Gastroesophageal sphincter (tissue), 4 donors: Measurements from ENCODE around the gene ANAPC16. TPM values are rescaled to one million over a fixed set of nuclear protein-coding genes. Genes with fewer than 3 reads are reported as not detected.

Source experiments
- ATAC-seq: fragments of 150-250 bp; one replicate; pipeline ENCODE4 v1.9.1; 2016; ENCODE audit warnings: mild to moderate bottlenecking, moderate library complexity
- H3K27ac ChIP-seq, 4 donors: fragments of 200-600 bp; sonication (generic) in 3 of 4; 1 replicate in 3 of 4; 2 replicates in 1 of 4; pipeline ENCODE4 v1.5.1; 2016 to 2019
- H3K27me3 ChIP-seq: fragments of 200-600 bp; sonication (generic); one replicate; pipeline ENCODE4 v1.5.1; 2019
- H3K36me3 ChIP-seq, 2 donors: fragments of 200-600 bp; sonication (generic); one replicate each; pipeline ENCODE4 v1.5.1; 2019; ENCODE audit warnings: control low read depth in 1 of 2
- H3K4me1 ChIP-seq, 3 donors: fragments of 200-600 bp; sonication (generic); 1 replicate in 2 of 3; 2 replicates in 1 of 3; pipeline ENCODE4 v1.5.1; 2016 to 2019; ENCODE audit warnings: control low read depth in 2 of 3
- H3K4me3 ChIP-seq, 2 donors: fragments of 200-600 bp; sonication (generic); one replicate each; pipeline ENCODE4 v1.5.1; 2019; ENCODE audit warnings: mild to moderate bottlenecking in 1 of 2, moderate library complexity in 1 of 2
- H3K9me3 ChIP-seq, 3 donors: fragments of 200-600 bp; sonication (generic); one replicate each; pipeline ENCODE4 v1.5.1; 2017 to 2019; ENCODE audit warnings: control low read depth in 2 of 3
- CTCF ChIP-seq, 4 experiments: fragments of 200-600 bp in 2 of 4; fragments of 450-650 bp in 2 of 4; sonication (generic) in 1 of 4; IDR thresholded peaks; one replicate each; pipeline ENCODE4 v1.5.1; 2017 to 2019; ENCODE audit warnings: antibody characterized with exemption in 4 of 4, mild to moderate bottlenecking in 2 of 4, moderate library complexity in 2 of 4
- EP300 ChIP-seq: sonication (generic); formaldehyde crosslinking; IDR thresholded peaks from one replicate; pipeline ENCODE4 v1.6.1; 2017; ENCODE audit warnings: antibody characterized with exemption, mild to moderate bottlenecking
- POLR2A ChIP-seq, 2 donors: fragments of 450-650 bp; IDR thresholded peaks; one replicate each; pipeline ENCODE4 v1.6.1; 2017; ENCODE audit warnings: antibody characterized with exemption in 2 of 2, mild to moderate bottlenecking in 2 of 2, moderate library complexity in 1 of 2
- POLR2AphosphoS5 ChIP-seq: sonication (generic); formaldehyde crosslinking; IDR thresholded peaks from one replicate; pipeline ENCODE4 v1.6.1; 2017; ENCODE audit warnings: antibody characterized with exemption
- WGBS, 2 donors: methylation state at CpG; one replicate each; pipeline ENCODE4 v1.1.5; 2018; ENCODE audit warnings: low coverage in 1 of 2; 5-methylcytosine and 5-hydroxymethylcytosine counted together
- total RNA-seq, 4 donors: library from RNA; depleted of rRNA; stranded (reverse); fragments of >200 nt; gene quantifications; one replicate each; pipeline ENCODE4 v1.1.0, GENCODE V29; 2016

Gene ANAPC16
- total RNA-seq, 4 donors from 2014 or later, result 133 to 196 (median 156) TPM

- Histone ChIP-seq H3K4me1 (peaks cover 28 to 94% (median 71%) of the 10 kb centered on the region in 3 donors), H3K36me3 (no peaks in the 10 kb centered on the region), H3K9me3 (no peaks in the 10 kb centered on the region), H3K4me3 (no peak overlapping the region), H3K27me3 (no peaks in the 10 kb centered on the region), H3K27ac (peak overlapping the region; percentile 84 to 96 (median 93))
- no peak for ATAC-seq
- TF ChIP-seq POLR2AphosphoS5, result peak; percentile 31
- TF ChIP-seq POLR2A (IDR thresholded peaks at IDR 0.05), result no peak
- 100% methylated on average over 3 of the region's 6 CpGs; no CpG with 5 or more reads in 1 of the 2 donors for WGBS, 2 donors
These were observed 40.3 kb downstream of the ANAPC16 start for GRCh38 chr10:72255977-72256729.

- H3K27me3 ChIP-seq, result no peaks in the 10 kb centered on the region
- H3K27ac ChIP-seq, result peak overlapping the region; percentile 84 to 96 (median 93)
- no peaks in the 10 kb centered on the region for H3K36me3 ChIP-seq
- no peak overlapping the region for H3K4me3 ChIP-seq
- H3K4me1 ChIP-seq, result peaks cover 31 to 92% (median 65%) of the 10 kb centered on the region in 3 donors
- H3K9me3 ChIP-seq, result no peaks in the 10 kb centered on the region
- ATAC-seq, result no peak
- 62 to 72% methylated on average over 6 to 7 of the region's 8 CpGs for WGBS, 2 donors
- TF ChIP-seq POLR2AphosphoS5 (no peak), EP300 (no peak), CTCF (IDR thresholded peaks at IDR 0.05) (no peak), POLR2A (IDR thresholded peaks at IDR 0.05) (no peak)
These were observed 41.5 kb downstream of the ANAPC16 start for GRCh38 chr10:72257051-72257892.

GRCh38 chr10:72258617-72259016 is 42.8 kb downstream of the ANAPC16 start:
- Histone ChIP-seq H3K27me3 (no peaks in the 10 kb centered on the region), H3K36me3 (no peaks in the 10 kb centered on the region), H3K9me3 (no peaks in the 10 kb centered on the region), H3K27ac (peak overlapping the region; percentile 16 to 94 (median 92)), H3K4me1 (peaks cover 26 to 89% (median 52%) of the 10 kb centered on the region in 3 donors), H3K4me3 (no peak overlapping the region)
- WGBS, 2 donors, result 100% methylated on average over 1 to 2 of the region's 4 CpGs
- ATAC-seq, result no peak
- TF ChIP-seq CTCF (IDR thresholded peaks at IDR 0.05), result no peak
- no peak for TF ChIP-seq POLR2A (IDR thresholded peaks at IDR 0.05)
- TF ChIP-seq EP300, result no peak
- no peak for TF ChIP-seq POLR2AphosphoS5

- Histone ChIP-seq H3K4me3 (no peak overlapping the region), H3K27ac (peak overlapping the region; percentile 40 to 94 (median 92)), H3K4me1 (peaks cover 19 to 82% (median 41%) of the 10 kb centered on the region in 3 donors), H3K36me3 (no peaks in the 10 kb centered on the region), H3K27me3 (no peaks in the 10 kb centered on the region), H3K9me3 (no peaks in the 10 kb centered on the region)
- 5 to 42% methylated on average over 2 to 5 of the region's 5 CpGs for WGBS, 2 donors
- no peak for ATAC-seq
- no peak for TF ChIP-seq EP300
- TF ChIP-seq CTCF (IDR thresholded peaks at IDR 0.05), result no peak
- no peak for TF ChIP-seq POLR2A (IDR thresholded peaks at IDR 0.05)
- TF ChIP-seq POLR2AphosphoS5, result no peak
These were observed 43.9 kb downstream of the ANAPC16 start for GRCh38 chr10:72259491-72260238.
